IPS-20b (cell line): ENCODE results near the gene IL17B.

Source experiments
- H3K27ac ChIP-seq: one replicate; pipeline ENCODE4 v1.5.1; 2013; ENCODE audit warnings: low read length
- H3K27me3 ChIP-seq: 2 replicates; pipeline ENCODE4 v1.6.1; 2013; ENCODE audit warnings: mild to moderate bottlenecking, low read length, inconsistent platforms; ENCODE audit not compliant: insufficient read depth
- H3K36me3 ChIP-seq: 2 replicates; pipeline ENCODE4 v1.6.1; 2013; ENCODE audit warnings: low read depth, mild to moderate bottlenecking, inconsistent platforms, low read length, moderate library complexity; ENCODE audit not compliant: insufficient read depth
- H3K4me1 ChIP-seq: 2 replicates; pipeline ENCODE4 v1.6.1; 2013; ENCODE audit warnings: mild to moderate bottlenecking, control low read depth, inconsistent platforms, low read length, moderate library complexity; ENCODE audit not compliant: insufficient read depth
- H3K4me3 ChIP-seq: 2 replicates; pipeline ENCODE4 v1.5.1; 2013; ENCODE audit warnings: mild to moderate bottlenecking, low read length, inconsistent platforms
- H3K9ac ChIP-seq: 2 replicates; pipeline ENCODE4 v1.6.1; 2013; ENCODE audit warnings: low read depth, mild to moderate bottlenecking, inconsistent platforms, low read length, moderate library complexity
- H3K9me3 ChIP-seq: 2 replicates; pipeline ENCODE4 v1.6.1; 2013; ENCODE audit warnings: mild to moderate bottlenecking, low read depth, low read length, inconsistent platforms; ENCODE audit not compliant: insufficient read depth

IL17B gene

GRCh38 chr5:149341876-149342275, 37.2 kb downstream of the IL17B start:
- no peak overlapping the region for H3K4me3 ChIP-seq
- H3K9ac ChIP-seq = no peak overlapping the region
- H3K9me3 ChIP-seq = no peaks in the 10 kb centered on the region
- H3K4me1 ChIP-seq = peaks cover 3% of the 10 kb centered on the region; the same call in 1 of the 2 replicates
- no peaks in the 10 kb centered on the region for H3K27me3 ChIP-seq
- H3K27ac ChIP-seq = no peak overlapping the region
- H3K36me3 ChIP-seq = peaks cover under 1% of the 10 kb centered on the region; the same call in 1 of the 2 replicates

DNA sequence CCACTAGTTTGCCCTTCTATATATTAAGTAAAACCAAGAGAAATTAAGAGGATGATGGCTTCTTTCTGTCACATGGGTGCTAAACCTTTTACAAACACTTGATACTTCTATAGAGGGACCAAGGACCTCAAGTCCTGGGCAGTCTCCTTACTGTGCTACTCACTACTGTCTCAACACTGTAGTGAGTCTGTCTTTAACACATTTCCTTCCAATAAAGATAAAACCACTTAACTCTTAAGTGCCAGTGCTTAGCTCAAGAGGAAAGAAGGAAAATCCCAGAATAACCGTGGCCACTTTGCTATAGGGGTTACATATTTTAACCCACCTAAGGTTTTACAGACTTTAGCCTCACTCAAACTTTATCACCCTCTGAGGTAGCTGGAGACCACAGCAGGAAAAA, 38.2 kb downstream of the IL17B start:
- Histone ChIP-seq H3K27me3 (no peaks in the 10 kb centered on the region), H3K27ac (no peak overlapping the region), H3K9ac (no peak overlapping the region), H3K4me1 (no peaks in the 10 kb centered on the region), H3K4me3 (no peak overlapping the region), H3K36me3 (no peaks in the 10 kb centered on the region), H3K9me3 (no peaks in the 10 kb centered on the region)

- H3K27ac ChIP-seq = no peak overlapping the region
- no peaks in the 10 kb centered on the region for H3K27me3 ChIP-seq
- H3K36me3 ChIP-seq = no peaks in the 10 kb centered on the region
- H3K4me3 ChIP-seq = no peak overlapping the region
- H3K9ac ChIP-seq = no peak overlapping the region
- H3K9me3 ChIP-seq = no peaks in the 10 kb centered on the region
- H3K4me1 ChIP-seq = no peaks in the 10 kb centered on the region
These were observed 40.7 kb downstream of the IL17B start for GRCh38 chr5:149338364-149338763.

- no peaks in the 10 kb centered on the region for H3K9me3 ChIP-seq
- no peak overlapping the region for H3K9ac ChIP-seq
- H3K27ac ChIP-seq = no peak overlapping the region
- no peaks in the 10 kb centered on the region for H3K27me3 ChIP-seq
- H3K36me3 ChIP-seq = no peaks in the 10 kb centered on the region
- H3K4me1 ChIP-seq = no peaks in the 10 kb centered on the region
- no peak overlapping the region for H3K4me3 ChIP-seq
These were observed 41.4 kb downstream of the IL17B start for GRCh38 chr5:149337736-149338135.

- Histone ChIP-seq H3K9me3 (no peaks in the 10 kb centered on the region), H3K27me3 (no peaks in the 10 kb centered on the region), H3K27ac (no peak overlapping the region), H3K9ac (no peak overlapping the region), H3K4me3 (no peak overlapping the region), H3K4me1 (no peaks in the 10 kb centered on the region), H3K36me3 (no peaks in the 10 kb centered on the region)
These were observed 45.2 kb downstream of the IL17B start for GRCh38 chr5:149333711-149334443.

DNA sequence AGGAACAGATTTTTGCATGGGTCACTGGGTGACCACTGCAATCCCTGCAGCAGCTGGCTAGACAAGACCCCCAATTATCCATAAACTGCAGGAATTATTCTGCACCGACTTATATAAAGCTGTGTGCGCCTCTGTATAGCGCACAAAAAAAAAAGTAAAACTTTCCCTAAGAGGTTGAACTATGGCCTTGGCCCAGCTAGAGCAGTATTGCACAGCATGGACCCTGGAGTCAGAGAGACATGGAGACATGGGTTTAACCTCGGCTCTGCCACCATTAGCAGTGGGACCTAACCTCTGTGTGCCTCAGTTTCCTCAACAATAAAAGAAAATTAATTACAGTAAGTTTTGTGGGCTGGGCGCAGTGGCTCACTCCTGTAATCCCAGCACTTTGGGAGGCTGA, 50.9 kb downstream of the IL17B start:
- Histone ChIP-seq H3K36me3 (no peaks in the 10 kb centered on the region), H3K4me1 (no peaks in the 10 kb centered on the region)

DNA sequence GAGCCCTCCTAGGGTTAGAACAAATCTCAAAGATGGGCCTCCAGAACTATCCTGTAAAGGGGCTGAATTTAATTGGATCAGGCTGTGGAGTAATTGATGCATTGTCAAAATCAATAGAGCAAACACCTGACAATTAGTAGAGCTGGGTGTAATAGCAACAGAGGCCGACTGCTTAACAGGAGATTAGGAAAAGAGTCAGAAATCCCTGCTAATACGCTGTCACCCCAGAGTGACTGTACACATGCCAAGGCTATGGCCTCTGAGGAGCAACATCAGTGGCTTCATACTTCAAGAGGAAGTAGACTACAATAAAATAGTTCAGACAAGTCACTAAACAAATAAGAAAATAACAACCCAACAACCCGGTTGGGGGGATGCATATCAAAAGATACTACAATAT, 52.5 kb downstream of the IL17B start:
- H3K36me3 ChIP-seq = no peaks in the 10 kb centered on the region
- H3K9me3 ChIP-seq = no peaks in the 10 kb centered on the region
- no peak overlapping the region for H3K4me3 ChIP-seq
- no peaks in the 10 kb centered on the region for H3K27me3 ChIP-seq
- H3K4me1 ChIP-seq = no peaks in the 10 kb centered on the region
- H3K9ac ChIP-seq = no peak overlapping the region
- H3K27ac ChIP-seq = no peak overlapping the region

More for the DNA sequence above, 50.9 kb downstream of the IL17B start:
- no peaks in the 10 kb centered on the region for H3K9me3 ChIP-seq
- H3K9ac ChIP-seq = no peak overlapping the region
- no peak overlapping the region for H3K4me3 ChIP-seq
- no peaks in the 10 kb centered on the region for H3K27me3 ChIP-seq
- H3K27ac ChIP-seq = no peak overlapping the region

DNA sequence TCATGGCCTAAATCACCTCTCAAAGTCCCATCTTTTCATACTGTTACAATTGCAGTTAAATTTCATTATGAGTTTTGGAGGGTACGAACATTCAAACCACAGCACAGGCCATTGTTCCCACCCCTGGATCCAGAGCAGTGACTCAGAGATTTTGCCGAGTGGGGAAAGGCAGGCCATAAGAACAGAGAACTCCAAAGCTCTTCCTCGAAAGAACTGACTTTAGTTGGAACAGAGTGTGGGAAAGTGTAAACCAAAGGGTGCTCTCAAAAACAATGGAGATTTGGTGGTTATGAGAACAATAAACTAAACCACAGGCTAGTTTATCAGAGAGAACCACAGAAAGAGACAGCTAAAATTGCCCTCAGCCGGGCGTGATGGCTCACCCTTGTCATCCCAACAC, 53.2 kb downstream of the IL17B start:
- no peaks in the 10 kb centered on the region for H3K9me3 ChIP-seq
- no peaks in the 10 kb centered on the region for H3K4me1 ChIP-seq
- H3K27me3 ChIP-seq = no peaks in the 10 kb centered on the region
- no peak overlapping the region for H3K27ac ChIP-seq
- no peaks in the 10 kb centered on the region for H3K36me3 ChIP-seq
- H3K4me3 ChIP-seq = no peak overlapping the region
- no peak overlapping the region for H3K9ac ChIP-seq

DNA sequence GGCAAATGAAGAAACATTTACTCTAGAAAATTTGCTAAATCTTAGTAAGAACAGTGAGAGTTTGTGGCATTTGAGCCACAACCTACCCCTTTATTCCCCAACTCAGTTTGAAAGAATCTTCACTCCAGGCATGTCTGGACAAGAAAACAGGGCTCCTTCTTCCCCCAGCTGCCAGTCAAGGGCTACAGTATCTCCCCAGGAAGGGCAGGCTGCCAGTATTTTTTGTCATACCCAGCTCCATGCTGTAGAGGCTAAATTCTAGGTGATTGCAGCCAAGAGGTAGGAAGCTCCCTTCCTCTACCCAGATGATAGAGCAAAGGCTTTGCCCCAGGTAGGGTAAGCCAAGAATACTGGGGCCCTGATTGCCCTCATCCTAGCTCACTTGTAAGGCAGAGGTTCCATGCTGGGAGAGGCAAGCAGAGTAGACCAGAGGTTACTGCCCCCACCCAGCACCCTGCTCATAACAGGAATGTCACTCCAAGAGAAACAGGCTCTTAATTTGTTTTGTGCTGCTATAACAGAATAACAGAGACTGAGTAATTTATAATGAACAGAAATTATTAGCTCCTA, 53.8 kb downstream of the IL17B start:
- no peak overlapping the region for H3K9ac ChIP-seq
- H3K9me3 ChIP-seq = no peaks in the 10 kb centered on the region
- H3K4me3 ChIP-seq = no peak overlapping the region
- H3K27me3 ChIP-seq = no peaks in the 10 kb centered on the region
- no peak overlapping the region for H3K27ac ChIP-seq
- H3K4me1 ChIP-seq = no peaks in the 10 kb centered on the region
- no peaks in the 10 kb centered on the region for H3K36me3 ChIP-seq

DNA sequence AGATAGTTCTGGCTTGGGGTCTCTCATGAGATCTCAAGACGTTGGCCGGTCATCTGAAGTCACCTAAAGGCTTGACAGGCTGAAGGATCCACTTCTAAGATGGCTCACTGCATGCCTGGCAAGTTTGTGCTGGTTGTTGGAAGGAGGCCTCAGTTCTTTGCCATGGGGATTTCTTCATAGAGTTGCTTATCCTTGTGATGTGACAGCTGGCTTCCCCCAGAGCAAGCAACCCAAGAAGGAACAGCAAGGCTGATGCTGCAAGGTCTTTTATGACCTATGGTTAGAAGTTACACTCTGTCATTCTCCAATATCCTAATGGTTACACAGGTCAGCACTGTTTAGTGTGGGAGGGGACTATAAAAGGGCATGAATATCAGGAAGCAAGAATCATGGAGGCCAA, 54.5 kb downstream of the IL17B start:
- H3K4me1 ChIP-seq = no peaks in the 10 kb centered on the region
- no peak overlapping the region for H3K4me3 ChIP-seq
- H3K27me3 ChIP-seq = no peaks in the 10 kb centered on the region
- no peak overlapping the region for H3K9ac ChIP-seq
- H3K36me3 ChIP-seq = no peaks in the 10 kb centered on the region
- no peaks in the 10 kb centered on the region for H3K9me3 ChIP-seq
- H3K27ac ChIP-seq = no peak overlapping the region
